Vagina (tissue), 2 donors: ENCODE measurements around the gene SOHLH1.

ENCODE experiments used
- POLR2A ChIP-seq, 2 donors: fragments of 450-650 bp; IDR thresholded peaks; one replicate each; pipeline ENCODE4 v1.6.1; 2017; ENCODE audit warnings: antibody characterized with exemption in 2 of 2, mild to moderate bottlenecking in 2 of 2, moderate library complexity in 2 of 2
- POLR2AphosphoS5 ChIP-seq, 2 donors: sonication (generic); formaldehyde crosslinking; IDR thresholded peaks; one replicate each; pipeline ENCODE4 v1.9.0; 2017; ENCODE audit warnings: antibody characterized with exemption in 2 of 2, mild to moderate bottlenecking in 2 of 2, low read depth in 1 of 2; ENCODE audit not compliant: insufficient read depth in 1 of 2

- TF ChIP-seq POLR2AphosphoS5 (IDR thresholded peaks at IDR 0.05; ENCODE audit: insufficient read depth in 1 of 2, low read depth in 1 of 2) (no peak), POLR2A (IDR thresholded peaks at IDR 0.05) (no peak)
Observed at GRCh38 chr9:135684691-135685090, 14.6 kb downstream of the SOHLH1 start.
